PFSK-1 (cell line): ENCODE measurements around the gene ZC3HAV1L.

ENCODE experiments used
- POLR2AphosphoS5 ChIP-seq: IDR thresholded peaks from 2 replicates; pipeline ENCODE4 v1.6.1; 2012; ENCODE audit warnings: low read depth, mild to moderate bottlenecking, control low read depth, low read length, moderate library complexity
- REST ChIP-seq, 2 experiments: IDR thresholded peaks; 2 replicates each; pipeline versions ENCODE4 v1.6.1 to v1.8.0; 2011 to 2012; ENCODE audit warnings: low read depth in 2 of 2, low read length in 2 of 2, control low read depth in 1 of 2, inconsistent platforms in 1 of 2, mild to moderate bottlenecking in 1 of 2, moderate library complexity in 1 of 2; ENCODE audit not compliant: insufficient read depth in 1 of 2
- TAF1 ChIP-seq: IDR thresholded peaks from 2 replicates; pipeline ENCODE4 v1.6.1; 2012; ENCODE audit warnings: low read length, control low read depth, borderline replicate concordance; ENCODE audit not compliant: insufficient read depth

GRCh38 chr7:139084709-139085108, 48.9 kb upstream of the ZC3HAV1L start:
- TF ChIP-seq POLR2AphosphoS5, result no peak
- no peak for TF ChIP-seq TAF1
- no peak for TF ChIP-seq REST (IDR thresholded peaks at IDR 0.05; ENCODE audit: insufficient read depth in 1 of 2, low read depth in 2 of 2, low read length in 2 of 2)
